ENCODE measurements around the gene TTBK1. TPM values are rescaled to one million over a fixed set of nuclear protein-coding genes. Genes with fewer than 3 reads are reported as not detected.
A peak's percentile ranks its signal among the peaks of the same experiment; 100 is the strongest.

The TTBK1 gene
- total and polyA plus RNA-seq, 2 of the 4 experiments (the other 2 are of a cell fraction), result 0.02 TPM; not detected in 1

DNA sequence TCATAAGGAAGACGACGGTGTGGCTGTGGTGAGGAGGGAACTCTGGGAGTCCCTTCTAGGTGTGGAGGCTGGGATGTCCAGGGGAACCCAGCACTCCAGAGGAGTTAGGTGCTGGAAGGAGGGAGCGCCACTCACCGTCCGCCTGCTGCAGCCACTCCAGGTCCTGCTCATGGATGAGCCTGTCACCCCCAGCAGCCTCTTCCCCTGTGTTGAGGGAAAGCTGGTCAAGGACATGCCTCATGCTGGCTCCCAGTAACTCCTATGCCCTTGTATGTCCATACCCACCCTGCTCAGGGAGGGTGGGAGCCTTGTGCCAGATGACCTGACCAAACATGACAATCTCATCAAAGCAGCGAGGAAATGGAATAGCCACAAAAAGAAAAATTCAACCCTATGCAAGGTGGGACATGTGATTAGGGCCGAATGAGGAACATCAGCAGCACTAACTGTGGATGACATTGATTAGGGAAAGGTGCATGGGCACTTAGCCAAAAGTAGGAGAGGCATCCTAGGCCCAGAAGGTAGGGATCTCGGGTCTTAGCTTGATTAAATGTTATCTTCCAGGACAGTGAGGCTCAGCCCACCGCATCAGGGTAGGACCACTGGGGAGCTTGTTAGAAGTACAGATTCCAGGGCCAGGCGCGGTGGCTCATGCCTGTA, 17.0 kb upstream of the TTBK1 start:
- no peaks in the 10 kb centered on the region for H3K9me3 ChIP-seq (ENCODE audit: control insufficient read depth, insufficient read depth, low read length)

More for the DNA sequence above, 17.0 kb upstream of the TTBK1 start:
- Histone ChIP-seq H3K14ac (replicated peaks; ENCODE audit: low read depth, low read length) (no peak overlapping the region), H2AK9ac (replicated peaks; ENCODE audit: low read depth, low read length, poor library complexity) (peak overlapping the region; percentile 31), H3K79me1 (ENCODE audit: low read depth in 1 of 2, low read length in 2 of 2) (peaks cover 0 to 8% of the 10 kb centered on the region in 2 experiments; a peak in 2 of 4 replicates), H3K56ac (ENCODE audit: extremely low read depth, insufficient read depth, low read length) (no peak overlapping the region), H2BK15ac (ENCODE audit: low read depth, low read length) (no peak overlapping the region), H2AK5ac (ENCODE audit: low read depth, low read length) (no peak overlapping the region), H4K5ac (ENCODE audit: low read depth, low read length) (no peak overlapping the region), H2BK120ac (ENCODE audit: low read depth, low read length) (no peak overlapping the region), H3K9me1 (ENCODE audit: insufficient read depth, low read length) (peaks cover 4% of the 10 kb centered on the region), H2BK5ac (ENCODE audit: low read depth, low read length, poor library complexity, severe bottlenecking) (no peak overlapping the region), H4K8ac (ENCODE audit: low read depth in 2 of 2, low read length in 2 of 2) (no peak overlapping the region), H3K4me3 (ENCODE audit: insufficient read depth, low read depth, low read length) (no peak overlapping the region), H3K9ac (ENCODE audit: low read depth, low read length) (no peak overlapping the region), H3K27ac (ENCODE audit: insufficient read depth, low read length) (no peak overlapping the region), H3K27me3 (ENCODE audit: control insufficient read depth, insufficient read depth, low read length) (peaks cover 4% of the 10 kb centered on the region; the same call in 1 of the 2 replicates), H3K4me1 (ENCODE audit: control insufficient read depth, insufficient read depth, low read length) (peaks cover 6% of the 10 kb centered on the region; the same call in 1 of the 2 replicates), H3K36me3 (ENCODE audit: control insufficient read depth, insufficient read depth, low read length) (peaks cover 20% of the 10 kb centered on the region), H3K18ac (ENCODE audit: low read depth, low read length) (no peak overlapping the region), H3K23ac (ENCODE audit: low read depth, low read length) (no peak overlapping the region), H2BK20ac (ENCODE audit: low read depth, low read length) (no peak overlapping the region), H4K91ac (ENCODE audit: insufficient read depth, low read depth, low read length) (no peak overlapping the region), H2AFZ (replicated peaks; ENCODE audit: low read length, poor library complexity) (no peak overlapping the region), H3K4ac (ENCODE audit: low read depth, low read length) (no peak overlapping the region), H3K4me2 (ENCODE audit: low read depth, low read length) (no peak overlapping the region), H4K20me1 (ENCODE audit: insufficient read depth, low read length) (no peaks in the 10 kb centered on the region)
- no peak for DNase-seq
- intact Hi-C loops (cut with micrococcal nuclease), result no loop called here
- ChIA-PET CTCF (interaction anchor here (0.6 kb wide), 1 partner anchor 575 kb away, joined by 3 read pairs; no protein-coding TSS in a partner anchor), POLR2A (ENCODE audit: unreplicated experiment) (interaction anchor here (0.7 kb wide), 1 partner anchor 9 kb away, joined by 4 read pairs; no protein-coding TSS in a partner anchor)
- WGBS, 2 experiments (ENCODE audit: extremely low coverage in 2 of 2, insufficient read length in 1 of 2), result no CpG with 5 or more reads among the region's 11 CpGs
- dilution Hi-C loops (cut with HindIII; ENCODE audit: low sequenced_read_pairs, unreplicated experiment), result no loop called here
- BruUV-seq (replicated peaks), result no TSS peak
- no peak for TF ChIP-seq RCOR1 (IDR thresholded peaks at IDR 0.05; ENCODE audit: insufficient replicate concordance, low read length)
- no peak for TF ChIP-seq NFE2L2 (IDR thresholded peaks at IDR 0.05; ENCODE audit: low read depth, low read length)
- no peak for TF ChIP-seq RFX5 (IDR thresholded peaks at IDR 0.05; ENCODE audit: low read depth, low read length)
- no peak for TF ChIP-seq SMC3 (IDR thresholded peaks at IDR 0.05; ENCODE audit: low read depth, low read length)
- no peak for TF ChIP-seq BHLHE40 (IDR thresholded peaks at IDR 0.05; ENCODE audit: low read depth, low read length)
- TF ChIP-seq FOS (IDR thresholded peaks at IDR 0.05; ENCODE audit: low read depth, low read length), result no peak
- no peak for TF ChIP-seq MAFK (IDR thresholded peaks at IDR 0.05; ENCODE audit: low read depth, low read length)
- TF ChIP-seq, protein P1, sequence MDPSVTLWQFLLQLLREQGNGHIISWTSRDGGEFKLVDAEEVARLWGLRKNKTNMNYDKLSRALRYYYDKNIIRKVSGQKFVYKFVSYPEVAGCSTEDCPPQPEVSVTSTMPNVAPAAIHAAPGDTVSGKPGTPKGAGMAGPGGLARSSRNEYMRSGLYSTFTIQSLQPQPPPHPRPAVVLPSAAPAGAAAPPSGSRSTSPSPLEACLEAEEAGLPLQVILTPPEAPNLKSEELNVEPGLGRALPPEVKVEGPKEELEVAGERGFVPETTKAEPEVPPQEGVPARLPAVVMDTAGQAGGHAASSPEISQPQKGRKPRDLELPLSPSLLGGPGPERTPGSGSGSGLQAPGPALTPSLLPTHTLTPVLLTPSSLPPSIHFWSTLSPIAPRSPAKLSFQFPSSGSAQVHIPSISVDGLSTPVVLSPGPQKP (IDR thresholded peaks at IDR 0.05; ENCODE audit: borderline replicate concordance, low read depth, low read length), result no peak
- no peak for TF ChIP-seq MXI1 (IDR thresholded peaks at IDR 0.05; ENCODE audit: borderline replicate concordance, low read depth, low read length)
- TF ChIP-seq CEBPB (IDR thresholded peaks at IDR 0.05; ENCODE audit: low read depth, low read length), result no peak
- TF ChIP-seq POLR2A (IDR thresholded peaks at IDR 0.05; ENCODE audit: low read depth, low read length), result no peak
- TF ChIP-seq, protein P2, sequence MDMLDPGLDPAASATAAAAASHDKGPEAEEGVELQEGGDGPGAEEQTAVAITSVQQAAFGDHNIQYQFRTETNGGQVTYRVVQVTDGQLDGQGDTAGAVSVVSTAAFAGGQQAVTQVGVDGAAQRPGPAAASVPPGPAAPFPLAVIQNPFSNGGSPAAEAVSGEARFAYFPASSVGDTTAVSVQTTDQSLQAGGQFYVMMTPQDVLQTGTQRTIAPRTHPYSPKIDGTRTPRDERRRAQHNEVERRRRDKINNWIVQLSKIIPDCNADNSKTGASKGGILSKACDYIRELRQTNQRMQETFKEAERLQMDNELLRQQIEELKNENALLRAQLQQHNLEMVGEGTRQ (IDR thresholded peaks at IDR 0.05; ENCODE audit: low read depth, low read length), result no peak
- TF ChIP-seq MAZ (IDR thresholded peaks at IDR 0.05; ENCODE audit: borderline replicate concordance, low read depth, low read length), result no peak
- no peak for ATAC-seq (ENCODE audit: low read depth)
- in situ Hi-C loops (cut with MboI; ENCODE audit: low sequenced_read_pairs), result no loop called here
